ENCODE data around the gene CBFA2T3. TPM values are rescaled to one million over a fixed set of nuclear protein-coding genes. Genes with fewer than 3 reads are reported as not detected.
A peak's percentile ranks its signal among the peaks of the same experiment; 100 is the strongest.

CBFA2T3 gene
- total RNA-seq, 2 donors from 2014 or later = 10.1 to 10.5 TPM

- peaks cover 12% of the 10 kb centered on the region for H3K4me1 ChIP-seq
- DNase-seq = no peak
- peak overlapping the region; percentile 47 for H3K4me3 ChIP-seq
- peaks cover 26% of the 10 kb centered on the region for H3K27me3 ChIP-seq
- intact Hi-C loops (cut with DNase I) = no loop called here
- H3K9me3 ChIP-seq = no peaks in the 10 kb centered on the region
- H3K27ac ChIP-seq = no peak overlapping the region
- TF ChIP-seq CTCF (IDR thresholded peaks at IDR 0.05) = no peak
- H3K36me3 ChIP-seq = no peaks in the 10 kb centered on the region
- H3K9ac ChIP-seq (ENCODE audit: low read depth in 2 of 2, low read length in 2 of 2) = peak overlapping the region; percentile 46 to 70
Measured at GRCh38 chr16:88939245-88939971, 37.6 kb downstream of the CBFA2T3 start.

- no peaks in the 10 kb centered on the region for H3K9me3 ChIP-seq
- H3K9ac ChIP-seq (ENCODE audit: low read depth in 2 of 2, low read length in 2 of 2) = peak overlapping the region in 1 of 2 donors; percentile 46
- peaks cover 12% of the 10 kb centered on the region for H3K4me1 ChIP-seq
- H3K27ac ChIP-seq = no peak overlapping the region
- H3K4me3 ChIP-seq = peak overlapping the region; percentile 47
- no peaks in the 10 kb centered on the region for H3K36me3 ChIP-seq
- DNase-seq = no peak
- intact Hi-C loops (cut with DNase I) = no loop called here
- TF ChIP-seq CTCF (IDR thresholded peaks at IDR 0.05) = no peak
- peaks cover 26% of the 10 kb centered on the region for H3K27me3 ChIP-seq
Measured at GRCh38 chr16:88938777-88939244, 38.2 kb downstream of the CBFA2T3 start.

DNA sequence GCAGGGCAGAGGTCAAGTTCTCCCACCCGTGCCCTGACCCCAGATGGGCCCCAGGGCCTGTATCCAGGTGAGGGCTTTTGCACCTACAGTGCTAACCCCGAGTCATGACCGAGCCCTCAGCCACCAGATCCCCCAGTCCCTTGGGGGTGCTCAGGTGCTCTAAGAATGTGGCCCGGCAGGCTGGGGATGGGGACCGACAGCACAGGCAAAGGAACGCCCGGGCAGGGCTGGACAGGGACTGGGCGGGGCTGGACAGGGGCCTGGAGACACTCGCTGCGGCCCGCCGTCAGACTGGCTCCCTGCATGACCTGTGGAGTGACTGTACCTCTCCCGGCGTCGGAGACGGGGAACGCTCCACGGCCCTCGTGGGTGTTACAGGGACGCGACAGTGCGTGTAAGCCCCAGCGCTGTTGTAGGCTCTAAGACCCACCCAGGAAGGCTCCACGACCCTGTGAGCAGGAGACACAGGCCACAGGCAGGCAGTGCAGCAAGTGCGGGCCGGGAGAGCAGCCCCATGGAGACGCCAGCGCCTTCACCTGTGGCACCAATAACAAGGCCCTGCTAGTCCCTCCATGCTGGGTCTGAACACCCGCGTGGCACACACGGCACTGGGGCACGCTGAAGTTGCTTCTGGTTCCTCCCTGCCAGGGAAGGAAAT, 38.8 kb downstream of the CBFA2T3 start:
- no peak for TF ChIP-seq CTCF (IDR thresholded peaks at IDR 0.05)
- intact Hi-C loops (cut with DNase I) = no loop called here
- Histone ChIP-seq H3K4me1 (peaks cover 12% of the 10 kb centered on the region), H3K9ac (ENCODE audit: low read depth in 2 of 2, low read length in 2 of 2) (no peak overlapping the region), H3K9me3 (no peaks in the 10 kb centered on the region), H3K27me3 (peaks cover 26% of the 10 kb centered on the region), H3K4me3 (no peak overlapping the region), H3K27ac (no peak overlapping the region), H3K36me3 (no peaks in the 10 kb centered on the region)
- no peak for DNase-seq

DNA sequence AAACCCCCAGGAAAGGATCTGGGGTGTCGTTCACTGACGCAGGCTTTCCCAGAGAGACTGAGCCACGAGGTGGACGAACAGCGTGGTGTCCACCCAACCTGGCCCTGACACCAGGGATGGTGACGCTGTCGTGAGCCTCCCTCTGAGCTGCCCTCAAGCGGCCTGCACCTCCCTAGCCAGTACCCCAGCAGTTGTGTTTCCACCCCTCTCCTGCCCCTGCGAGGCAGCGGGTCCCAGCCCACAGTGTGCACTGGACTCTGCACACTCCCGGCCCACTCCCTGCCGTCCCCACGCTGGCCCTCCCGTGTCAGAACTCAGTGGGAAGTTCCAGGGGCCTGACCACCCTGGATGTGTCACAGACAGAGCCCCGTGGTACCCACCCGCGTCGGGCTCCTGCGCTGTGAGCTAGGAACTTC, 39.8 kb downstream of the CBFA2T3 start:
- H3K27ac ChIP-seq = peak overlapping the region; percentile 57
- intact Hi-C loops (cut with DNase I) = no loop called here
- TF ChIP-seq CTCF (IDR thresholded peaks at IDR 0.05) = no peak
- no peak for DNase-seq
- peaks cover 22% of the 10 kb centered on the region for H3K27me3 ChIP-seq
- no peaks in the 10 kb centered on the region for H3K9me3 ChIP-seq
- peaks cover 12% of the 10 kb centered on the region for H3K4me1 ChIP-seq
- H3K9ac ChIP-seq (ENCODE audit: low read depth in 2 of 2, low read length in 2 of 2) = peak overlapping the region; percentile 51 to 53
- no peak overlapping the region for H3K4me3 ChIP-seq
- no peaks in the 10 kb centered on the region for H3K36me3 ChIP-seq

DNA sequence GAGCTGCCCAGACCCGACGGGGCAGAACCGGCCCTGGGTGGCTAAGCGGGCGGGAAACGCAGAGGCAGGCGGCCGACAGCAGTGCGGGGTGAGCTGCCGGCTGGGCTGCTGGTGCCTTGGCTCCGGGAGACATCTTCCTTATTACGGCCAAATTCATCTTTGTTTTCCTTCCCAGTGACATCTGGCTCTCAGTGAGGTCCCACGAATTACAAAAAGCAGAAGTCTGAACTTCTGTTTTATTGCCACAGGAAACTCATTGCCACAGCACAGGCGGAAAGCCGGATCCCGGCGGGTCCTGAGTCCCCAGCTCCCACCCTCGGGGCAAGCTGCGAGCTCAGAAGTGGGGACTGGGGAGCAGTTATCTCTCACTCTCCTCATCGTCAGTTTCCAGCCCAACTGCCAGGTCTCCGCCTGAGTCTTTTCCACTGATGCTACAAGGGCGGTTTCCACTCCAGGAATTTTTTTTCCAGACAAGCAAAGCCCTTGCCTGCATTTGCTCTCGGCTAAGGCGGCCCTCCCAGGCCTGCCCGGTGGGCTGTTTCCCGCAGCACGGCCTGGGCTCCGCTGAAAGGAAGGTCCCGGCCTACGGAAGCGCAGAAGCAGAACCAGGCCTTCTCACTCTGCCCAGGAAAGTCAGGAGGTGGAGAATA, 40.3 kb downstream of the CBFA2T3 start:
- TF ChIP-seq CTCF (IDR thresholded peaks at IDR 0.05) = no peak
- Histone ChIP-seq H3K9ac (ENCODE audit: low read depth in 2 of 2, low read length in 2 of 2) (peak overlapping the region; percentile 51 to 53), H3K4me1 (peaks cover 12% of the 10 kb centered on the region), H3K9me3 (no peaks in the 10 kb centered on the region), H3K4me3 (no peak overlapping the region), H3K36me3 (no peaks in the 10 kb centered on the region), H3K27ac (peak overlapping the region; percentile 57), H3K27me3 (peaks cover 22% of the 10 kb centered on the region)
- intact Hi-C loops (cut with DNase I) = no loop called here
- DNase-seq = peak; percentile 50

Measured in colonic mucosa (tissue), 4 donors.